T-helper 2 cell (primary cell): ENCODE results near the gene INTS7.
A peak's percentile ranks its signal among the peaks of the same experiment; 100 is the strongest.
"Not testable (repeated sequence)": the region's sequence is repeated elsewhere in the genome, so short reads cannot be mapped to it uniquely, and the experiment has no call there.

ENCODE experiments used
- DNase-seq, 5 experiments: peaks; one replicate each; pipeline versions ENCODE4 v3.0.0 to v3.0.0-alpha.2; 2012 to 2022

The INTS7 gene

DNA sequence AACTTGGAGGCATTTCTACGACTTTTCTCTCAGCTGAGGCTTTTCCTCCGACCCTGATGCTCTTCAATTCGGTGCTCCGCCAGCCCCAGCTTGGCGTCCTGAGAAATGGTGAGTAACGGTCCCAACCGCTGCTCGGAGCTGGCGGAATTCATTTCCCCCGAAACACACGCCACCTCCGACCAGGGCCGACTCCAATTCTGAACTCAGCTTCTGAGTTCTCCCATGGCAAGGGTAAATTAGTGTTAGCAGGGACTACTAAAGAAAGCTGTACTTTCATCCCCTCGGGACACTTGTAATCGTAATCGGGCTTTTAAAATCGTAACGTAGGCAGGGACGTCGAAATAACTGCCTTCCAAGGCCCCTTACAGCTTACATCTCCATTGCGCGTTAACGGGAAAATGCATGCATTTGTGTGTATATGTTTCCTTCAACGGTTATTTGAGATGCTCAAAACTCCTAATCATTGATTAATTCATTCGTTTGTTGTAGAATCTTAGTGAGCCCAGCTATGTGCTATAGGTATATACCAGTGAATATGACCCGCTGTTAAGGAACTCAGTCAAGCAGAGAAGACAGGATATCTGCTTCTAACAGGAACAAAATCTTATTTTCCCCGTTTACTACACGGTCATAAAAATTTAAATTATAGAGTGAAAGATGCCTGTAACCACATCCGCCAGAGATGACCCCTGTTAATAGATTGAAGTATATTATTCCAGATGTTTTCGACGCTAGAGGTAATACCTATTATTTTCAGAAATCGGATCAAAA lies 663 bp upstream of the INTS7 start:
- DNase-seq: peak in 1 of 5 experiments; percentile 27

DNA sequence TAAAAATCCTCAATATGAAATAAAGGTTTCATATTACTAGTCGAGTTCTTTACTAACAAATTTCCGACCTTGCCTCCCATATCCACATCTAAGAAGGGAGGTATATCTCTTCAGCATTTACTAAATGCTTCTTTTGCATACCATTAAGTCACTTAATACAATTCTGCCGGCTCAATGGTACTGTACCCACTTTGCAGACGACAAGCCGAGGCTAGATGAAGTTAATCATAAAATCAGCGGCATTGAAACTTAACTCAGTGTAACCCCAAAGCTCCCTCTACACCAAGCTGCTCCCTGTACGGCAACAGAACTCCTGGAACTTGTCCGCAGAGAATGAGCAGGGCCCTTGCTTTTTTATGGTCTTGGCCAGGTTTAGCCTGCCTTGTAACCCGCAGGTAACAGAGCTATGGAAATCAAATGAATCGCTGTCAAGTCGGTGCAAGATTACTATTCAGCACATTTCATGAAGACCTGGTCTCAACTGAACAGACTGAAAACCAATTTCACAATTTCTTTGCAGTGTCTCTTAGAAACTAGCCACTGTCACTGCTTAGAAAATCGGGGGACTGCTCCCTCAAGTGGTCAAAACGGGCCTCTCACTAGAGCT lies 738 bp downstream of the INTS7 start:
- no peak for DNase-seq

GRCh38 chr1:212030936-212031528 lies 4.3 kb downstream of the INTS7 start:
- DNase-seq: no peak

DNA sequence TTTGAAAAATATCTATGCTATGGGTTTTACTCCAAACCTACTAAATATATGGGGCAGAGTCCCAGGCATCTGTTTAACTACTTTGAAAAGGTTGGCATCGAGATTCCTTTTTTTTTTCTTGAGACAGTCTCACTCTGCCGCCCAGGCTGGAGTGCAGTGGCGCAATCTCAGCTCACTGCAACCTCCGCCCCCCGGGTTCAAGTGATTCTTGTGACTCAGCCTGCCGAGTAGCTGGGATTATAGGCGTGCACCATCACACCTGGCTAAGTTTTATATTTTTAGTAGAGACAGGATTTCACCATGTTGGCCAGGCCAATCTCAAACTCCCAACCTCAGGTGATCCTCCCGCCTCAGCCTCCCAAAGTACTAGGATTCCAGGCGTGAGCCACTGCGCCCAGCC lies 7.6 kb downstream of the INTS7 start:
- not testable (repeated sequence) for DNase-seq

- DNase-seq: no peak
Observed at GRCh38 chr1:212024469-212025149, 10.7 kb downstream of the INTS7 start.

GRCh38 chr1:212022908-212023307 lies 12.4 kb downstream of the INTS7 start:
- DNase-seq: not testable (repeated sequence)

- no peak for DNase-seq
Observed at GRCh38 chr1:212021563-212021962, 13.8 kb downstream of the INTS7 start.

- DNase-seq: no peak
Observed at GRCh38 chr1:212020975-212021374, 14.4 kb downstream of the INTS7 start.

DNA sequence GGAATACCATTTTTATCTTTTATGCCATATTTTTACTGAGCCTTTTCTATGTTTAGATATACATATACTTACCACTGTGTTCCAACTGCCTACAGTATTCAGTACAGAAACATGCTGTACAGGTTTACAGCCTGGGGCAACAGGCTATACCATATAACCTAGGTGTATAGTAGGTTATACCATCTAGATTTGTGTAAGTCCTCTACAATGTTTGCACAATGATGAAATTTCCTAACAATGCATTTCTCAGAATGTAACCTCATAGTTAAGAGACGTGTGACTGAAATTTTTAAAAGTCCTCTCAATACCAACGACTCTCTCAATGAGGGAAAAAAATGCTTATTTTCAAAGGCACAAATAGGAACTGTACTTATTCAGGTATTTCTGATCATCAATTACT lies 21.7 kb downstream of the INTS7 start:
- no peak for DNase-seq

DNA sequence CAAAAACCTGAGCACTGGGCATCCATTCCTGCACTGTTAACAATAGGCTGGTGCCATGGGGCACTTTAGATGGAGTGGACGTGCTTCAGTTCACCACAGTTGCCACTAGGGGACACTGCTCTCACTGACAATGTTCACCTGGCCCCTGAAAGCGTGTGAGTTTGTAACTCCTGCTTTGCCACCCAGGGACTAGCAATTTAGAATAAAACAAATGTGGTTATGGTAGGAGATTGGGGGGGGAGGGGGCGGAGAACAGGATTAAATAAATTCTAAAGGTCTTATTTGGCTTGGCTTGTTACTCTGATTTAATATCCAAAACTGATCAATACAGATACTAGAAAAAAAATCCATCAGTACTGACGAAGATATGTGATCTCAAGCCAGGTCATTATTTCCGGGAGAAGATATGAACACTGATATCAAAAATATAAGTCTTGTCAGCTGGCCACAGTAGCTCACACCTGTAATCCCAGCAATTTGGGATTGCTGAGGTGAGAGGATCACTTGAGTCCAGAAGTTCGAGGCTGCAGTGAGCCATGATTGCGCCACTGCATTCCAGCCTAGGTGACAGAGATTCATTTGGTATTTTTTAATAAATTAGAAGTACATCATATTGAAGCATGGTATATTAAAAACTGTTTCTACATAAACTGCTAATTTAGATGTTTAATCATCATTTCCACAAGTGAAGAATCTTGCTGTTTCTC lies 23.2 kb downstream of the INTS7 start:
- DNase-seq: peak; percentile 14 to 76 (median 47)

DNA sequence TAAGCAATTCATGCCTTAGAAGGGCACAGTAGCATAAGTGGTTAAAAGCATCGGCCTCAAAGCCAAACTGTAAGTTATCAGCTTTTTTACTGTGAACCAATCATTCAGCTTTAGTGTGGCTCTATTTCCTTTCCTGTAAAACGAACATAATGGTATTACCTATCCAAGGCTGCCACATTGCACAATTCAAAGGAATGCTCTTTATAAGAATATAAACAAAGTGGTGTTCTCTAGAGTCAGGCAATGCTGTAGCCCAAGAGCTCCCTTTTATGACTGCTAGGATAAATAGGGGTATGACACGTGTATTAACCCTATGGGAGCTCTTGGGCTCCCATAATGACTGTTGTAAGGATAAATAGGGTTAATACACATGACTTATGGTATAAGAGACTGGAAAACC lies 25.4 kb downstream of the INTS7 start:
- no peak for DNase-seq

- peak in 1 of 5 experiments; percentile 13 for DNase-seq
Observed at GRCh38 chr1:212009561-212009960, 25.8 kb downstream of the INTS7 start.

DNA sequence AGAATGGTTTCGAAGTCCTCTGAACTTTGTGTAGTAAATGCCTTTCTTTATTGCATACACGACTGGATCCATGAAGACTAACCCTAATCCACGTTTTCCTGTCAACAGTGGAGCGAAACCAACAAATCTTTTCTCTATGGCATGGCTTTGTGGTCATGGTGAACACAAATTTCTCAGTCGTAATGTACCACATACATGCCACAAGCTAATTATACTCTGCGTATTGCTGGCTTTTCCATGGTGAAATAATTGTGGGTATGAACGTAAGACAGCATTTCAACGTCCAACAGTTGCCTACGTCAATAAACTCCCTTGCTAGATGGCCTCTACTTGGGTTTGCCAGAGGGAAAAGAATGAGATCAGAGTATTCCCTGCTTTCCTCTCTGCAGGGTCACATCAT lies 27.5 kb downstream of the INTS7 start:
- DNase-seq: no peak

DNA sequence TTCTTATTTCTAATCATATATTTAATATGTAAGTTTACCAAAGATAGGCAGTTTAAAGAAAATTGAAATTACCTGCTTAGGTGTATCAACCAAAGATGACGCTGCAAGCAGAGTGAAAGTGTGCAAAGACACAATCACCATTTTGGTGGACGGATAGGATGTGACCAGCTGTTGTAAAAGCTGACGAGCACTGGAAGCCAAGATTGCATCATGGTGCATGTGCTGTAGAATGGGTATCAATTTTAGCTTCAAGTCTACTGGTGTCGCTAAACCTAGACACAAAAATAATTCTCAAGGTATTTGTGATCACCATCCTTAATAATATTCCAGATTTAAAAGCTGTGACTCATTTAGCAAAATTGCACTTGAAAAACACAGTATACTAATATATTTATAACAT lies 28.2 kb downstream of the INTS7 start:
- no peak for DNase-seq

DNA sequence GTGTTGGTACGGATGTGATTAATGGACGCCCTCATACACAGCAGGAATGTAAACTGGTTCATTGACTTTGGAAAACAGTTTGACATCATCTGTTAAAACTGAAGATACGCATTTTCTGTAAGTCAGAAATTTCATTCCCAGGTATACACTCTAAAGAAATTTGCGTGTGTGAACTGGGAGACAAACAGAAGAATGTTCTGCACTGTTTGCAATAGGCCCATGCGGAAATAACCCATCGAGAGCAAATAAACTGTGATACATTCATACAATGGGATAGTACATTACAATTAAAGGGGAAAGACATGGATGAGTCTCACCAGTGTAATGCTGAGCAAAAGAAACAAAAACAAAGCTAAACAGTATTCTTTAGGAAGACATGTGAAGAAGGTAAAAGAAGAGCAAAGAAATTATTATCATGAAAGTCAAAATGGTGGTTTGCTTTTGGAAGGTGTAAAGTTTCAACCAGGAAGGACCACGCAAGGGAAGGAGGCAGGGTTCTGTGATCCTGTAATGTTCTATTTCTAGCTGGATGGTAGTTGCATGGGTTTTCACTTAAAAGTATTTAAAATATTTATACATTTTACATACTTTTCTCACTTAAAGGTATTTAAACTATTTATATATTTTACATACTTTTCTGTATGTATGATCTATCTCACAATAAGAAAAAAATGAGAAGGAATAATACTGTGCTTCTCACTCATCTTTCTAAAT lies 30.3 kb downstream of the INTS7 start:
- DNase-seq: no peak

DNA sequence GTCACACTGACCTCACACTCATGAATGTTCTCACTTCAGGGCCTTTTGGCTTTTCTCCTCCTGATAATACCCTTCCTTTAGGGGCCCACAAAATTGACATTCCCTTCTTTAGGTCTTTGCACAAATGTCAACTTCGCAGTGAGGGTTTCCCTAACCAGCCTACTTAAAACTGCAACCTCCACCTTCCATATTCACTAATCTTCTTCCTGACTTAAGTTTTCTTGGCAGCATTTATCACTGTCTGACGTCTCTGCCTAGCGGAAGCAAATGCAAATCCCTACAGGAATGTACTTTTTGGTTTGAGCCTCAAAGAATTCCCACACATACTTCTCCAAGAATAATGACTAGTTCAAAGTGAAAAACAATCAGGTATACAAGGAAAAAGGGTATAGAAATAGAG lies 32.8 kb downstream of the INTS7 start:
- no peak for DNase-seq

GRCh38 chr1:211997426-211997825 lies 37.9 kb downstream of the INTS7 start:
- DNase-seq: not testable (repeated sequence)

DNA sequence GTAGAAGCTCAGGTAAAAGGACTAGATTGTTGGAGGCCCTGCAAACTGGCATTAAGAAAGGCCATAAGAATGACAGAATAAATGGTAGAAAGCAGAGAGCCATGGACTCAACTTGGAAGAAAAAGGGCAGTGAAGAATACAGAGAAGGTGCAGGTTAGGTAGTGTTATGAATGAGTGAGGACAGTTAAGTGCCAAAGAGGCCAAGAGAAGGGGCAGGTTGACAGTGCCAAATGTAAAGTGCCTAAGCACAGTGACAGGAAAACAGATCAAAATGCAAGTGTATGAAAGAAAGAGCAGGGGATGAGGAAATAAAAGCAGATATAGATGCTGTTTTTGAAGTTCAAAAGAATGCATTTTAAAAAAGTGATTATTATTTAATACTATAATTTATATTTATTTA lies 43.7 kb downstream of the INTS7 start:
- DNase-seq: no peak

DNA sequence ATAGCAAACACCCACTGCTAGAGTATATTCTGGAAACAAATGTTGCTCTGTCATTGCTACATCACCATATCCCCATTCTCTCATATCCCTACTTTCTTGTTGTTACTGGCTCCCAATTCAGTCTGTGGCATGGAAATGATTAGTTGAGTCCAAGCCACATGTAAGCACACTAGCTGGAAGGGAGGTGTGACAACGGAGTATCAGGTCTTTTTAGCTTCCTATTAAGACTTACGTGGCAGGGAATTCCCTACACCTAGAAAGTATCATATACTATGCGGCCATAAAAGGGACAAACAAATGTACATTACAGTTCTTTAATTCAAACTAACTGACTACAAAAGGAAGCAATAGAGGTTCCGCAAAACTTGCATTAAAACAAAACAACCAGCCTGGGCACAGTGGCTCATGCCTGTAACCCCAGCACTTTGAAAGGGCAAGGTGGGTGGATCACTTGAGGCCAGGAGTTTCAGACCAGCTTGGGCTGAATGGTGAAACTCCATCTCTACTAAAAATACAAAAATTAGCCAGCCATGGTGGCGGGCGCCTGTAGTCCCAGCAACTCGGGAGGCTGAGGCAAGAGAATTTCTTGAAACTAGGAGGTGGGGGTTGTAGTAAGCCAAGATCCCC lies 48.6 kb downstream of the INTS7 start:
- no peak for DNase-seq

- no peak for DNase-seq
Observed at GRCh38 chr1:211985556-211986264, 49.6 kb downstream of the INTS7 start.

- no peak for DNase-seq
Observed at GRCh38 chr1:211978596-211978995, 56.8 kb downstream of the INTS7 start.
